ENCODE measurements around the gene TAS2R9.

GRCh38 chr12:10847744-10848143 lies 37.8 kb upstream of the TAS2R9 start:
- TF ChIP-seq POLR2A (IDR thresholded peaks at IDR 0.05): no peak
- TF ChIP-seq, protein P1, sequence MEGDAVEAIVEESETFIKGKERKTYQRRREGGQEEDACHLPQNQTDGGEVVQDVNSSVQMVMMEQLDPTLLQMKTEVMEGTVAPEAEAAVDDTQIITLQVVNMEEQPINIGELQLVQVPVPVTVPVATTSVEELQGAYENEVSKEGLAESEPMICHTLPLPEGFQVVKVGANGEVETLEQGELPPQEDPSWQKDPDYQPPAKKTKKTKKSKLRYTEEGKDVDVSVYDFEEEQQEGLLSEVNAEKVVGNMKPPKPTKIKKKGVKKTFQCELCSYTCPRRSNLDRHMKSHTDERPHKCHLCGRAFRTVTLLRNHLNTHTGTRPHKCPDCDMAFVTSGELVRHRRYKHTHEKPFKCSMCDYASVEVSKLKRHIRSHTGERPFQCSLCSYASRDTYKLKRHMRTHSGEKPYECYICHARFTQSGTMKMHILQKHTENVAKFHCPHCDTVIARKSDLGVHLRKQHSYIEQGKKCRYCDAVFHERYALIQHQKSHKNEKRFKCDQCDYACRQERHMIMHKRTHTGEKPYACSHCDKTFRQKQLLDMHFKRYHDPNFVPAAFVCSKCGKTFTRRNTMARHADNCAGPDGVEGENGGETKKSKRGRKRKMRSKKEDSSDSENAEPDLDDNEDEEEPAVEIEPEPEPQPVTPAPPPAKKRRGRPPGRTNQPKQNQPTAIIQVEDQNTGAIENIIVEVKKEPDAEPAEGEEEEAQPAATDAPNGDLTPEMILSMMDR (IDR thresholded peaks at IDR 0.05): no peak
